HG02571 (cell line): ENCODE results near the gene PDE4A.
"Not testable (repeated sequence)": the region's sequence is repeated elsewhere in the genome, so short reads cannot be mapped to it uniquely, and the experiment has no call there.

Source experiments
- ATAC-seq: cut with Tn5 transposase; IDR thresholded peaks from one replicate; pipeline ENCODE4 v1.9.1; 2021; ENCODE audit warnings: mild to moderate bottlenecking, moderate library complexity; ENCODE audit not compliant: unreplicated experiment

Gene PDE4A

GRCh38 chr19:10461047-10461949 lies 41.0 kb downstream of the PDE4A start:
- peak; percentile 70 for ATAC-seq

DNA sequence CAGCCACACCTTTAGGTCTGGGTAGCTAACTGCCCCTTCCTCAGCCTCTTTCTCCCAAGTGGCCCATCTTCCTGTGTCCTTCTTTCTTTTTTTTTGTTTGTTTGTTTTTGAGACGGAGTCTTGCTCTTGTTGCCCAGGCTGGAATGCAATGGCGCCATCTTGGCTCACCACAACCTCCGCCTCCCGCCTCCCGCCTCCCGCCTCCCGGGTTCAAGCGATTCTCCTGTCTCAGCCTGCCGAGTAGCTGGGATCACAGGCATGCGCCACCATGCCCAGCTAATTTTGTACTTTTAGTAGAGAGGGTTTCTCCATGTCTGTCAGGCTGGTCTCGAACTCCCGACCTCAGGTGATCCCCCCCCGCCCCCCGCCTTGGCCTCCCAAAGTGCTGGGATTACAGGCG lies 41.7 kb downstream of the PDE4A start:
- not testable (repeated sequence) for ATAC-seq

GRCh38 chr19:10462557-10462956 lies 42.2 kb downstream of the PDE4A start:
- no peak for ATAC-seq

- ATAC-seq = no peak
Observed at GRCh38 chr19:10464456-10464855, 44.1 kb downstream of the PDE4A start.

GRCh38 chr19:10467104-10467706 lies 46.9 kb downstream of the PDE4A start:
- no peak for ATAC-seq

GRCh38 chr19:10468133-10468532 lies 47.8 kb downstream of the PDE4A start:
- no peak for ATAC-seq

GRCh38 chr19:10471909-10472308 lies 51.6 kb downstream of the PDE4A start:
- ATAC-seq = no peak

- ATAC-seq = no peak
Observed at GRCh38 chr19:10473192-10473591, 52.9 kb downstream of the PDE4A start.

DNA sequence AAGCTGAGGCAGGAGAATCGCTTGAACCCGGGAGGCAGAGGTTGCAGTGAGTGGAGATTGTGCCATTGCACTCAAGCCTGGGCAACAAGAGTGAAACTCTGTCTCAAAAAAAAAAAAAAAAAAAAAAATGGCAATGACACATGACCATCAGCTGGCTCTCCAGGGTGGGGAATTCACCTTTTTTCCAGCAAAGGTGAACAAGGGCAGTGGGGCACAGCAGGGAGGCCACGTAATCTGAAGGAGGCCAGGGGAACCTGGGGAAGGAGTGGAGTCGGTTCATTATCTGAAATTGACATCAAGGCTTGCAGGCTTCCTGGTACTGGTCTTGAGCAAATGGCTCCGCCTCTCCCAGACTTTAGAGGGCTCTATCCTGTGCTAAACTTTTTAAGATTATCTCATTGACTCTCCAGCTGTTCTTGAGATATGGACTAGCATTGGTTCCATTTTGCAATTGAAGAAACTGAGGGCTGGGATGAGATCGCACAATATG lies 54.7 kb downstream of the PDE4A start:
- ATAC-seq = no peak

DNA sequence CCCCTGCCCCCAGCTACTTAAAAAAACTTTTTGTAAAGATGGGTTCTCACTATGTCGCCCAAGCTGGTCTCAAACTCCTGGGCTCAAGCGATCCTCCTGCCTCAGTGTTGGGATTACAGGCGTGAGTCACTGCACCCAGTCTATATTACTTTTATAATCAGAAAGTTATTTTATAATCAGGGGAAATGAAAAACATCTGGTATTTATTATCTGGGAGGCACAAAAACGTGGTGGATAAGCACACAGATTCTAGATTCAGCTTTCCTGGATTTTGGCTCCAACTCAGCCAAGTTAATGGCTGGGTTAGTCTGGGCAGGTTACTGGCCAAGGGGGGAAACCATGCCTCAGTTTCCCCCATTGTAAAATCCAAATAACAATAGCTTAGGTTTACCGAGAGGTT lies 58.1 kb downstream of the PDE4A start:
- no peak for ATAC-seq

- ATAC-seq = no peak
Observed at GRCh38 chr19:10478903-10479384, 58.6 kb downstream of the PDE4A start.

GRCh38 chr19:10486551-10486950 lies 66.2 kb downstream of the PDE4A start:
- no peak for ATAC-seq

- no peak for ATAC-seq
Observed at GRCh38 chr19:10491472-10492047, 71.2 kb downstream of the PDE4A start.

GRCh38 chr19:10497371-10497770 lies 77.0 kb downstream of the PDE4A start:
- ATAC-seq = no peak

DNA sequence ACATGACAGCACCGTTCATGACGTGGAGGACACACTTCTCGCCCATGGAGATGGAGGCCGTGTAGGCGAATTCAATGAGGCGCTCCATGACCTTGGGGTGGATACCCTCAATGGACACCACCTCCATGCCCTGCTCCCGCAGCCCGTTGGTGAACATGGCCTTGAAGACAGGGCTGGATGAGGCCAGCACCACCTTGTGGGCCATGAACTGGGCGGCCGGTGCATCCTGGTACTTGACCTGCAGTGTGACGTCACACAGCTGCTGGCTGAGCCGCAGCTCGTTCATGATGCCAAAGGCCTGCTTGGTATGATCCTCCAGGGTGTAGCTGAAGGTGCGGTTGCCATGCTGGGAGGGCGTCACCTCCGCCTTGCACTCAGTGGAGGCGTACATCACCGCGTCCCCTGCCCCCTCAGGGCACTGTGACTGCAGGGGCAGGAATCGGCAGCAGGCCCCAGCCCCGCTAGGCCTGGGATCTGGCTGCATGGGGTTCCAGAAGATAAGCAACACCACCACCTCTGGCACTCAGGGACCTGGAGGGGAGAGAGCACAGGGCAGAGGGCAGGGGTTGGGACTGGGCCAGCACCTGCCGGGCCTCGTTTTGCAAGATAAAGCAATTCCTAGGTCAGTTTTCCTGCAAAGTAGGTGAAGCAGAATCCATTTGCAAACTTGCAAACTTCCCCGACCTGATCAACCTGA lies 79.4 kb downstream of the PDE4A start:
- no peak for ATAC-seq

- ATAC-seq = no peak
Observed at GRCh38 chr19:10500247-10500592, 79.9 kb downstream of the PDE4A start.

DNA sequence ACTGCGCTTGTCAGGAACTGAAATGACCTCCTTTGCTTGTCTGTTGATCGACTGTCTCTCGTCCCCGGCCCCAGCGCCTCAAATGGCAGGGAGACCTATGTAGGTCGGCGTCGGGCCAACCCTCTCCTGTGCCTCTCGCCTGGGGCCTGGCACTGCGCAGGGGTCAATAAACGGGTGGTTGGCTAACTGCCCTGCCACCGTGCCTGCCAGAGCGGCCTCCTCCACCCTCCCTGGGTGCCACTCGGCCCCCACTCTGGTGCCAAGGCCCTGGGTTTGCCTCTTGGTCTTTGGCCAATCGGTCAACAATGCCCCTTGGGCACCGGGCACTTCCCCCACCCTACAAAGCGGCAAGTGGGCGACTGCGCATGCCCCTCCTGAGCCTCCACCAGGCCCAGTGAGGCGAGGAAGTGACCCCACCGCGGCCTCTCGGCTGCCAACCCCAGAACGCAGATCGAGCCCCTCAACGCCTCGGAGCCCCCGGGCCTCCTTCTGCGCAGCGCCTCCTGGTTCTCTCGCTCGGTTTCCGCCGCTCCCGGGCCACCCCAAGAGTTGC lies 81.7 kb downstream of the PDE4A start:
- peak; percentile 43 for ATAC-seq

DNA sequence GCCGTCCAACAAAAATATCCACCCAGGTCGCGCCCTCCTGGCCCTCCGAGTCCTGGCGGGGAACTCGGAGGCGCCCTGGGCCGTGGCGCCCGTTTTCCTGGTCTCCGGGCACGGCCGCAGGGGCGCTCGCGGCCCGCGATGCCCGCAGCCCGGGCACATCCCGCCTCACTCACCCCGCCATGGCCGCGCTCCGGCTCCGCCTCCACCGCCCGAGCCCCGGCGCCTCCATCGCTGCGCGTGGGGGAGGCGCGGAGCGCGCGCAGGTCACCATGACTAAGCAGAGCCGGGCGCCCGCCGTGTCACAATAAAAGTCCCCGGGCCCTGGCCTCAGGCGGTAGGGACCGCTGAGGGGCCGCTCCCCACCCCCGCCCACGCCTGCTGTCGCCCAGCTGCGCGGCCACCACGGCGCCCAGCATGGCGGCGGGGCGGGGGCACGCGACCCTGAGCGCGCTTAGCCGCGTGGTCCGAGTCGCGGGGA lies 82.2 kb downstream of the PDE4A start:
- peak; percentile 80 for ATAC-seq

DNA sequence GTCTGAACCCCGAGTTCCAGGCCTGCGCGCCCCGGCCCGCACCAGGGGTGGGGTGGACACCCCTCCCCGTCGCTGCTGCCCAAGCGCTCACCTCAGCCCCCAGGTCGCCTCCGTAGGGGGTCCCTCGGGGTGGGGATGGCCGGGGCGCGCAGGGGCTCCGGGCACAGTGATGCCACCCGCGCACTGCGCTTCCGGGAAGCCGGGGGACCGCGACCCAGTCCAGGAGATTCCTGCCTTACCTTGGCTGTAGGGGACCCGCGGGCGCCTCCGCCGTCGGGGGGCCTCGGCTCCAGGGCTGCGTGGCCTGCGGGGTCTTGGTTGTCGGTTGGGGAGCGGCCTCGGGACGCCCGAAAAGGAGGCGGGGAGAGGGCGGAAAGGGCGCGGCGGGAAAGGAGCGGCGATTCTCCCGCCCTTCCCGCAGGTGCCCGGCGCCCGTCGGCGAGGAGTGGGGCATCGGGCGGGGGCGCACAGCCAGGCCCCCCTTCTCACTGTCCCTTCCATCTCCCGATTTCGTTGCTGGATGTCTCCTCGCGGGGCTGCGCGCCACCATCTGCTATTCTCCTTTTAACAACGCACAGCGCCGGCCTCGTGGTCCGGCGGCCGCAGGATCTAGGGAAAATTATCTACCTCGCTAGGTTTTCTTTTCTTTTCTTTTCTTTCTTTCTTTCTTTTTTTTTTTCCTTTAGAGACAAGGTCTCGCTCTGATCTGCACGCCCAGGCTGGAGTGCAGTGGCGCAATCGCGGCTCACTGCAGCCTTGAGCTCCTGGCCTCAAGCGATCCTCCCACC lies 82.9 kb downstream of the PDE4A start, which contains the start of gene KEAP1:
Gene KEAP1, minus strand, starts transcription at position 355 of the 788 bp plus-strand sequence. CDS start 3,323 bp downstream, outside the sequence.
- peak; percentile 15 for ATAC-seq
